ENCODE measurements around the gene MBLAC1. TPM values are rescaled to one million over a fixed set of nuclear protein-coding genes. Genes with fewer than 3 reads are reported as not detected.

MBLAC1 gene
- total and polyA plus RNA-seq, 10 of the 15 experiments (the other 5 are each of a cell fraction or from before 2014, with no cell fraction given): 0.24 to 3.2 (median 1.8) TPM; not detected in 1

- TF ChIP-seq ZBTB4 (CRISPR knock-in tag; IDR thresholded peaks at IDR 0.05) (no peak), NR2C1 (IDR thresholded peaks at IDR 0.05) (no peak), CBFB (IDR thresholded peaks at IDR 0.05; ENCODE audit: low read depth) (peak; percentile 56; the same call in 1 of the 2 replicates), EZH2 (IDR thresholded peaks at IDR 0.05; ENCODE audit: borderline replicate concordance, control insufficient read depth, low read depth, low read length) (no peak), TARDBP (IDR thresholded peaks at IDR 0.05; ENCODE audit: borderline replicate concordance) (no peak), HDAC2 (IDR thresholded peaks at IDR 0.05) (no peak), RELA (IDR thresholded peaks at IDR 0.05; ENCODE audit: borderline replicate concordance, partially characterized antibody) (no peak), HDGF (IDR thresholded peaks at IDR 0.05) (peak; percentile 94; the same call in 1 of the 2 replicates), SREBF1 (IDR thresholded peaks at IDR 0.05; ENCODE audit: low read length) (no peak), FOS (IDR thresholded peaks at IDR 0.05; ENCODE audit: borderline replicate concordance, extremely low read depth, insufficient read length) (peak; percentile 88), EED (IDR thresholded peaks at IDR 0.05; ENCODE audit: low read depth) (peak; percentile 14; the same call in 1 of the 2 replicates), YY1 (IDR thresholded peaks at IDR 0.05; ENCODE audit: low read depth, low read length) (no peak; the same call in 1 of the 2 replicates), SMAD1 (IDR thresholded peaks at IDR 0.05; ENCODE audit: low read depth, partially characterized antibody) (peak; percentile 67), ESRRA (IDR thresholded peaks at IDR 0.05; ENCODE audit: low read length) (no peak), SP1 (IDR thresholded peaks at IDR 0.05; ENCODE audit: low read depth, low read length) (peak; percentile 99), BMI1 (IDR thresholded peaks at IDR 0.05; ENCODE audit: borderline replicate concordance) (no peak)
- TF ChIP-seq, protein P1, sequence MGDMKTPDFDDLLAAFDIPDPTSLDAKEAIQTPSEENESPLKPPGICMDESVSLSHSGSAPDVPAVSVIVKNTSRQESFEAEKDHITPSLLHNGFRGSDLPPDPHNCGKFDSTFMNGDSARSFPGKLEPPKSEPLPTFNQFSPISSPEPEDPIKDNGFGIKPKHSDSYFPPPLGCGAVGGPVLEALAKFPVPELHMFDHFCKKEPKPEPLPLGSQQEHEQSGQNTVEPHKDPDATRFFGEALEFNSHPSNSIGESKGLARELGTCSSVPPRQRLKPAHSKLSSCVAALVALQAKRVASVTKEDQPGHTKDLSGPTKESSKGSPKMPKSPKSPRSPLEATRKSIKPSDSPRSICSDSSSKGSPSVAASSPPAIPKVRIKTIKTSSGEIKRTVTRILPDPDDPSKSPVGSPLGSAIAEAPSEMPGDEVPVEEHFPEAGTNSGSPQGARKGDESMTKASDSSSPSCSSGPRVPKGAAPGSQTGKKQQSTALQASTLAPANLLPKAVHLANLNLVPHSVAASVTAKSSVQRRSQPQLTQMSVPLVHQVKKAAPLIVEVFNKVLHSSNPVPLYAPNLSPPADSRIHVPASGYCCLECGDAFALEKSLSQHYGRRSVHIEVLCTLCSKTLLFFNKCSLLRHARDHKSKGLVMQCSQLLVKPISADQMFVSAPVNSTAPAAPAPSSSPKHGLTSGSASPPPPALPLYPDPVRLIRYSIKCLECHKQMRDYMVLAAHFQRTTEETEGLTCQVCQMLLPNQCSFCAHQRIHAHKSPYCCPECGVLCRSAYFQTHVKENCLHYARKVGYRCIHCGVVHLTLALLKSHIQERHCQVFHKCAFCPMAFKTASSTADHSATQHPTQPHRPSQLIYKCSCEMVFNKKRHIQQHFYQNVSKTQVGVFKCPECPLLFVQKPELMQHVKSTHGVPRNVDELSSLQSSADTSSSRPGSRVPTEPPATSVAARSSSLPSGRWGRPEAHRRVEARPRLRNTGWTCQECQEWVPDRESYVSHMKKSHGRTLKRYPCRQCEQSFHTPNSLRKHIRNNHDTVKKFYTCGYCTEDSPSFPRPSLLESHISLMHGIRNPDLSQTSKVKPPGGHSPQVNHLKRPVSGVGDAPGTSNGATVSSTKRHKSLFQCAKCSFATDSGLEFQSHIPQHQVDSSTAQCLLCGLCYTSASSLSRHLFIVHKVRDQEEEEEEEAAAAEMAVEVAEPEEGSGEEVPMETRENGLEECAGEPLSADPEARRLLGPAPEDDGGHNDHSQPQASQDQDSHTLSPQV (IDR thresholded peaks at IDR 0.05): no peak
- TF ChIP-seq, protein P2, sequence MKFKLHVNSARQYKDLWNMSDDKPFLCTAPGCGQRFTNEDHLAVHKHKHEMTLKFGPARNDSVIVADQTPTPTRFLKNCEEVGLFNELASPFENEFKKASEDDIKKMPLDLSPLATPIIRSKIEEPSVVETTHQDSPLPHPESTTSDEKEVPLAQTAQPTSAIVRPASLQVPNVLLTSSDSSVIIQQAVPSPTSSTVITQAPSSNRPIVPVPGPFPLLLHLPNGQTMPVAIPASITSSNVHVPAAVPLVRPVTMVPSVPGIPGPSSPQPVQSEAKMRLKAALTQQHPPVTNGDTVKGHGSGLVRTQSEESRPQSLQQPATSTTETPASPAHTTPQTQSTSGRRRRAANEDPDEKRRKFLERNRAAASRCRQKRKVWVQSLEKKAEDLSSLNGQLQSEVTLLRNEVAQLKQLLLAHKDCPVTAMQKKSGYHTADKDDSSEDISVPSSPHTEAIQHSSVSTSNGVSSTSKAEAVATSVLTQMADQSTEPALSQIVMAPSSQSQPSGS (IDR thresholded peaks at IDR 0.05; ENCODE audit: low read length): no peak
Observed at GRCh38 chr7:100148559-100149328, 22.0 kb downstream of the MBLAC1 start, which contains the start of gene LAMTOR4 (continued).

Measured in GM12878 (cell line).